ENCODE data around the gene EMC7. TPM values are rescaled to one million over a fixed set of nuclear protein-coding genes. Genes with fewer than 3 reads are reported as not detected.
A peak's percentile ranks its signal among the peaks of the same experiment; 100 is the strongest.
"Not testable (repeated sequence)": the region's sequence is repeated elsewhere in the genome, so short reads cannot be mapped to it uniquely, and the experiment has no call there.

Gene EMC7
- total RNA-seq (2014; rRNA removed; shearing (Covaris generic)): 55.7 and 68.5 TPM in 2 replicates

DNA sequence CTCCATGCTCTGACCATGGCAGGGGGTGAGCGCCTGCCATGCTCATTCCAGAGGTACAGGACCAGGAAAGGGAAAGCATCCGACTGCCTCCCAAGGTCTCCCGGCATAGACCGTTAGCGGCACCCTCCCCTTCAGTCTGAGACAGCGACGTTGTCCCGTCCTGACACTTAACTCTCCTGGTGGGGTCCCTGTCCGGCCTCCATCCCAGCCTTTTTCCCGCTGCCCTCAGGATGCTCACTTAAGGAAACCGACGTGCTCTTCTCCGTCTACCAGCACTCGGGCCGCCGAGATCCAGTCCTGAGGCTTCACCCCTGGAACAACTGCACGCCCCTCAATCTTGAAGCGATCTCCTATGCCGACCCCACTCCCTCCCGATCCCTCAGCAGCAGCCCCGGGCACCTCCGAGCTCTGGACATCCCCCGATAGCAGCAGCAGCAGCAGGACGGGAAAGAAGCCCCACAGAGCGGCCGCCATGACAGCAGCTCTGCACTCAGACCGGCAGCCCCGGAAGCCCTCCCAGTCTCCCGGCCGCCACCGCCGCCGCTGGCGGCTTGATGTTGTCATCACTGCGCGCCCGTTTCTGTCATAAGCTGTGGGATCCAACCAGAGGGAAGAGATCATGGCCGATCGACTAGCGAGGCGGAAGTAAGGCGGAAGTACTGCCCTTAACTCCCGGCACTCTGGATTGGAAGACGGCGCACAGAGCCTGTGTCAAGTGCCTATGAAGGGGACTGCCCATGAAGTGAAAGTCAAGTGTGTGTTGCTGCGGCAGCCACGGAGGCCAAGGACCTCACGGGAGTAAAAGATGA is at the start of gene EMC7, which contains the start of gene PGBD4:
TSS of gene EMC7 (minus strand) at position 497 of the 809 bp plus-strand sequence. CDS start at position 474, 23 bp downstream.
TSS of gene PGBD4 (plus strand) at position 718 of the 809 bp plus-strand sequence. CDS start 449 bp downstream, outside the sequence.
- peak; percentile 100 for DNase-seq (ENCODE audit: low read depth)

DNA sequence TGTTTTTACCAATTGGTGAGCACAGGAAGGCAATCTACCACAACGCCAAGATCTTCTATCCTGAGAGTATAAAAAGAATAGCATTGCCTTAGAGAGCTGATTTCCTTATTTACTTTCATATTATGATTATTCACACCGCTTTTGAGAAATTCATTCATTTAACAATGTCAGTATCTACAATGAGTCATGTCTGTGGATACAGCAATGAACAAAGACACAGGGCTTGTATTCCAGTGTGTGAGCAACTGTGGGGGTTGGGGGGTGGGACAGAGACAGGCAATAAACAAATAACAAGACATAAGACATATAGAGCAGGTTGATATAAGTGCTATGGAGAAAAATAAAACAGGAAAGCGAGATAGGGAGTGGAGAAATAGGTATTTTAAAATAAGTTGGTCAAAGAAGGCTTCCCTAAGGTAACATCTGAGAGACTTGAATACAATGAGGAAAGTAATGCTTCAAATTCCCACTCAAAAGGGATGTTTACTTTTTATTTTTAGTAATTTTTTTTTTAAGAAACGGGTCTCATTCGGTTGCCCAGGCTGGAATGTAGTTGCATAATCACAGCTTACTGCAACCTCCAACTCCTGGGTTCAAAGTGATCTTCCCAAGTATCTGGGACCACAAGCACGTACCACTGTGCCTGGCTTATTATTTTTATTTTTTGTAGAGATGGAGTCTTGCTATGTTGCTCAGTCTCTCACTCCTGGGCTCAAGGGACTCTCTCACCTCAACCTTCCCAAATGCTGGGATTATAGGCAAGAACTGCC is 45.9 kb upstream of the EMC7 start:
- DNase-seq (ENCODE audit: low read depth): no peak

DNA sequence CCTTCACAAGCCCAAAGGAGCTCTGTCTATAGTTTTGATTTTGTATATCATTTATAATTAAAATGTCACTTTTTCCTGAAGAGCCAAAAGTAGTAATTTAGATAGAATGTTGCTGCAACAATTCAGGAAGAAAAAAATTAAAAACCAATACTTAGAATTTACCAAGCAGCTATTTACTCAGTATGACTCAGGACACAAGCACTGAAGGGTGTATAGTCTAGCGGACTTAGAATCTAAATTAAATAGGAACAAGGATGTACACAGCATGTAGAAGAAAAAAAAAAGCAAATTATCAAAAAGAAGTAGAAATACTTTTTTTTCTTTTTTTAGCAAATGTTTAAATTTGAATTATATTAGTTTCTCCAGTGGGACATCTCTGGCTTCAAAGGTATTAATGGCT is 31.8 kb upstream of the EMC7 start:
- DNase-seq (ENCODE audit: low read depth): no peak

DNA sequence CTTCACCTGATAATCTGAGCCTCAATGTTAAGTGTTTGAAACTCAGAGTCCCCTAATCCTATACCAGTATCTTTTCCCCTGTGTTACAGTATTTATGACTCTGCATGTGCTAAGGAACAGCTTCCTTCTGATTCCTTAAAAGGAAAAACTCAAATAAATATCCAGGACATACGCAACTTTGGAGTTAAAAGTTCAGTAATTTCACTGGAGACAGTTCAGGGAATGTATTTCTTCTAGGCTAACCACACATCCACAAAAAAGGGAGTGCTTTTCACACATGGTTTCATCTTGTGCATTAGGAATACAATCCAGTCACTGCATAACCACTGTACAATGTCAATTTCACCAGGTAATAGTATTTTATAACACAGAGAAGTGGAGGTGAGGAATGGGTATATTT is 31.2 kb upstream of the EMC7 start:
- no peak for DNase-seq (ENCODE audit: low read depth)

DNA sequence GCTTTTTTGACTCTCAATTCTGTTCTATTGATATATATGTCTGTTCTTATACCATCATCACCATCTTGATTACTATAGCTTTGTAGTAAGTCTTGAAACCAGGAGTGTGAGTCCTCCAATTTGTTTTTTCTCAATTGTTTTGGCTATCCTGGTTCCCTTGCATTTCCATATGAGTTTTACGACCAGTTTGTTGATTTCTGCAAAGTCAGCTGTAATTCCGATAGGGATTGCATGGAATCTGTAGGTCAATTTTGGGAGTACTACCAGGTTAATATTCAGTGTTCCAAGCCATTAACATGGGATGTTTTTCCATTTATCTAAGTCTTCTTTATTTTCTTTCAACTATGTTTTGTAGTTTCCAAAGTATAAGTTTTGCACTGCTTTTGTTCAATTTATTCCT is 27.2 kb upstream of the EMC7 start:
- DNase-seq (ENCODE audit: low read depth): no peak

DNA sequence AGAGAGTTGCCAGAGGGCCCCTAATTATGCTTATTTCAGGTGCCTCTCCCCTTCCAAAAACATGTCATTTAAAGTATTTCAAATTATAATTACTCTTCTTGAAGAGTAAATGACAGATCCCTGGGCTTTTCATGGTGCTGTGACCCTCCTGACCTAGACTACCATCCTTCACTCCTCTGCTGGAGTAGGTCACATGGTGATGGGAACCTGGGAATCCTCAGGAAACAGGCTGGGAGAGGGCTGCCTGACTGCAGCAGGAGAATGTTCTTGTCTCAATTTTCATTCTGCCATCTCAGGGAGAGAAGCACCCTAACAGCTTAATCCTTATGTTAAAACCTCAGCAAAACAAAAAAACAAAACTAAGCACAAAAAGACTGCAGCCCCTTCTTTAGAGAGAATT is 24.9 kb upstream of the EMC7 start:
- DNase-seq (ENCODE audit: low read depth): no peak

DNA sequence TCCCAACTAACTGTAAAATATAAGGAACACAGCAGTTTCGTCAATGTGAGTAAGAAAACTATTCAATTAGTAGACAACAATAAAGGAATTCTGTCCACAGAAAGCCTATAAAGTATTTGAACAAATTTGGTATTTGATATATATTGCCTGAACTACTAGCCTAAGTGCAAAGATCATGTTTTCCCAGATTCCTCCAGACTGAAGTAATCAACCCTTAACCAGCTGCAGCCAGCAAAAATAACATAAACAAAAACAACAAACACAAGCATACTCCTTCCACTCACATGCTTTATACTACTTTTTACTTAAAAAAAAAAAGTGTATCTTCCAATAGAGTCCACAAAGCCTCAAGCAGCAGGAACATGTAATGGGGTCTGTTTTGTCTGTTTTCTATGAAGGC is 24.3 kb upstream of the EMC7 start:
- DNase-seq (ENCODE audit: low read depth): no peak

DNA sequence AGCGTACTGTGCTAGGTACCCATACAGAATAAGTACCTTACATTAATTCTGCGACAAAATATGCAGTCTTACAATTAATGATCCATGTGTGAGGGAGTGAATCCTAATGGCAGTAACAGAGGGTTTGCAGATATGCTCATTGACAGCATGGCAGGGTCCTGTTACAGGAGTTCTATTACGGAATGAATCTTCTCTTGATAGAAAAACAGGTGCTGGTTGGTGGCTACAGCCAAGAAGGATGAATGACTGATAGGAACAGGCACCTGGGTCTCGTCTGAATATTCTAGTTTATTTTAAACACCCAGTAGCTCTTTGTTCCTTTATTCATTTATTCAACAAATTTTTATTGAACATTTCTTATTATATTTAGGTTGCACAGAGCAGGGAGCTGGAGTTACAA is 23.0 kb upstream of the EMC7 start:
- DNase-seq (ENCODE audit: low read depth): no peak

DNA sequence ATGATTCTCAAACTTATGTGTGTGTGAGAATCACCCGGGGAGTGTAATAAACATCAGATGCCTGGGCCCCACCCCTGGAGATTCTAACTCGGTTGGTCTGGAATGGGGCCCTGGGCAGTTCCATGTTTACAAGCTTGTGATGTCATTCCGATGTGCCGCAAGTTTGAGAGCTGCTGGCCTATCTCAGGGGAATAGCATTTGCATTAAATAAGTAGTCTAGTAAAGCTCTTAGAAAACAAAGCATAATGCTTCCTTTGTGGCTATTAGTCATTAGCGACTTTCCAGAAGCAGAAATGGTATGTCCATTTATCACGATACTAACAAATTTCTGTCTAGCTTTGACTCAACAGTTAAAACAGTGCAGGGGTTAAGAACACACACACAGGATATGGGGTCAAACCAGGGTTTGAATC is 21.1 kb upstream of the EMC7 start:
- DNase-seq (ENCODE audit: low read depth): peak; percentile 85

DNA sequence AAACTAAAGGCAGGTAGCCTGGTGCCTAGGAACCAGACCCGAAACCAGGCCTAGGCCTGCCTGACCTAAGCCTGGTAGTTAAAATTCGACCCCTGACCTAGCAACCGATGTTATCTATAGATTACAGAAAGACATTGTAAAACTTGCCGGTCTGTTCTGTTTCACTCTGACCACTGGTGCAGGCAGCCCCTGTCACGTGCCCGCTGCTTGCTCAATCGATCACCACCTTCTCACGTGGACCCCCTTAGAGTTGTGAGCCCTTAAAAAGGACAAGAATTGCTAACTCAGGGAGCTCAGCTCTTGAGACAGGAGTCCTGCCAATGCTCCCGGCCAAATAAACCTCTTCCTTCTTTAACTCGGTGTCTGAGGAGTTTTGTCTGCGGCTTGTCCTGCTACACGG is 20.1 kb upstream of the EMC7 start:
- DNase-seq (ENCODE audit: low read depth): not testable (repeated sequence)

DNA sequence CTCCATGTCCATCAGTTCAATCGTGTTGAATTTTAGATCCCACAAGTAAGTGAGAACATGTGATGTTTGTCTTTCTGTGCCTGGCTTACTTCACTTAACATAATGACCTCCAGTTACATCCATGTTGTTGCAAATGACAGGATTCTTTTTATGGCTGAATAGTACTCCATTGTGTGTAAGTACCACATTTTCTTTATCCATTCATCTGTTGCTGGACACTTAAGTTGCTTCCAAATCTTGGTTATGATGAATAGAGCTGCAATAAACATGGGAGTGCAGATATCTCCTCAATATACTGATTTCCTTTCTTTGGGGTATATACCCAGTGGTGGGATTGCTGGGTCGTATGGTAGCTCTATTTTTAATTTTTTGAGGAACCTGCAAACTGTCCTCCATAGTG is 18.8 kb upstream of the EMC7 start:
- not testable (repeated sequence) for DNase-seq (ENCODE audit: low read depth)

DNA sequence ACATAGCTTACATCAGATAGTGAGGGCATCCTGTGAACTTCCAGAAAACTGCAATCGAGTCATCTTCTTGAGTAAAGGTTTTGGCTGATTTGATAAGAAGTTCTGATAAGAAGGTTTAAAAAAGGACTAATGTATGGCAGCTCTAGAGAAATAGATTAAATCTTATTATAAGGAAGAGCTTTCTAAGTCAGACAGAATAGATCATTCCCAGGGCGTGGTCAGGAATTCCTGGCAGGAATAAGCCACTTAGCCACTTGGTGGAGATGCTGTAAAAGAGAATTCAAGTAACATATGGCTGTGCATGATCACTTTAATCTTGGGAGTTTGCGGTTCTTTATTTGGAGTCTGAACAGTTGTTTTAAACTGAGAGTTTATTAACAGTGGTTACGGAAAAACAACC is 17.6 kb upstream of the EMC7 start:
- DNase-seq (ENCODE audit: low read depth): peak; percentile 64

DNA sequence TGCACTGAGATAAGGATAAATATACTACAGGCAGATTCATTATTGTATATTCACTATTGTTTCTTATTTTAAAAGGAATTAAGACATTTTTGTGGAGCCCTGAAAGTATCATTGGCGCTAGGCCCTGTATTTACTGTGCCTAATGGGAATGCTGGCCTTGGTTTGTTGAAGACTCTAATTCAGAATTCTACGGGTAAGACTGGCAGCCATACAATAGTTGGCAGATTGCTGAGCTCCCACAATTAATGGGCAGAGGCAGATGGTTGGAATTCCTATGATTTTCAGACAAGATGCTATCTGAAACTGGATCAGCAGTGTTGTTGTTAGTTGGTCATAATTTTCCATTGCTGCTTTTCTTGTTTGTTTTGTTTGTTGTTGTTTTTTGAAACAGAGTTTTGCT is 15.0 kb upstream of the EMC7 start:
- DNase-seq (ENCODE audit: low read depth): no peak

DNA sequence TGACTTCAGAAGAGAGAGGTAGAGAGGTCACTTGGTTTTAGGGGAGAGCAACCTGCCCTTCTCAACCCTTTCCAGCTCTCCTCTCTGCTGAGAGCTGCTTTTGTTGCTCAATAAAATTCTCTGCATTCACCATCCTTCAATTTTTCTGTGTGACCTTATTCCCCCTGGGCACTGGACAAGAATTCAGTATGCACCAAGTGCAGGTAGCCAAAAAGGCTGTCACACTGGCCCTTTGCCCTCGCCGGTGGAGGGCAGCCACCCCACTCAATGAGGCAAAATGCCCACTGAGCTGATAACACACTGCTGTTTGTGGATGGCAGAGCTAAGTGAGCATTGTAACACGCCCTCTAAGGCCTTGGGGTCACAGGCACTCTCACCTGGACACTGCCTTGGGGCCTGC is 13.1 kb upstream of the EMC7 start:
- no peak for DNase-seq (ENCODE audit: low read depth)

DNA sequence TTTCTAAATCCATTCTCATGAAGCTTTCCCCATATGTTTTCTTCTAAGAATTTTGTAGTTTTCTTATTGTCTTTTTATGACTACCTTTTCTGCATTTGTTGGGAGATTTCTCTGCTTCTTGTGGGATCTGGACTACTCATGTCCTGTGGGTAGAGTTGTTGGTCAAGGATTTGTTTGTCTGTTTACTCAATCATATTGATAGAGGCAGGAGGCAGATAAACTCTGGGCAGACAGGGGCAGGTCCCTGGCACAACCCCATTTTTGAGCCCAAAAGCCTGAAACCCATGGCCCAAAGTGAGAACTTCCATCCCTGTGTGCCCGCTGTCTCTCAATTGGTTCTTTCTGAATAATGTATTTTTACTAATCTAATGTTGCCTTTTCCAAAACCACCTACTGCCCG is 12.6 kb upstream of the EMC7 start:
- no peak for DNase-seq (ENCODE audit: low read depth)

DNA sequence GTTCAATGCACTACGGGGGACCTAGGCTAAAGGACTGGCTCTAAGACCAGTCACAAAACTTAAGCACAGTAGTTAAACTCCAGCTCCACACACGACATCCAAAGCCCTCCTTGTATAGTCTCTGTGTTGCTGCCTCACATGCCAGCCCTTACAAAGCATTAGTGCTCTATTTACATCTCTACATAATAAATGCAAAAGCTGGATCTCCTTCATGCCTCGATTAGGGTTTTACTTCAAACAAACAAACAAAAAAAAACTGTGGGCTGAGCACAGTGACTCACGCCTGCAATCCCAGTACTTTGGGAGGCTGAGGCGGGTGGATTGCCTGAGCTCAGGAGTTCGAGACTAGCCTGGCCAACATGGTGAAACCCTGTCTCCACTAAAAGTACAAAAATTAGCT is 9.8 kb upstream of the EMC7 start:
- no peak for DNase-seq (ENCODE audit: low read depth)

DNA sequence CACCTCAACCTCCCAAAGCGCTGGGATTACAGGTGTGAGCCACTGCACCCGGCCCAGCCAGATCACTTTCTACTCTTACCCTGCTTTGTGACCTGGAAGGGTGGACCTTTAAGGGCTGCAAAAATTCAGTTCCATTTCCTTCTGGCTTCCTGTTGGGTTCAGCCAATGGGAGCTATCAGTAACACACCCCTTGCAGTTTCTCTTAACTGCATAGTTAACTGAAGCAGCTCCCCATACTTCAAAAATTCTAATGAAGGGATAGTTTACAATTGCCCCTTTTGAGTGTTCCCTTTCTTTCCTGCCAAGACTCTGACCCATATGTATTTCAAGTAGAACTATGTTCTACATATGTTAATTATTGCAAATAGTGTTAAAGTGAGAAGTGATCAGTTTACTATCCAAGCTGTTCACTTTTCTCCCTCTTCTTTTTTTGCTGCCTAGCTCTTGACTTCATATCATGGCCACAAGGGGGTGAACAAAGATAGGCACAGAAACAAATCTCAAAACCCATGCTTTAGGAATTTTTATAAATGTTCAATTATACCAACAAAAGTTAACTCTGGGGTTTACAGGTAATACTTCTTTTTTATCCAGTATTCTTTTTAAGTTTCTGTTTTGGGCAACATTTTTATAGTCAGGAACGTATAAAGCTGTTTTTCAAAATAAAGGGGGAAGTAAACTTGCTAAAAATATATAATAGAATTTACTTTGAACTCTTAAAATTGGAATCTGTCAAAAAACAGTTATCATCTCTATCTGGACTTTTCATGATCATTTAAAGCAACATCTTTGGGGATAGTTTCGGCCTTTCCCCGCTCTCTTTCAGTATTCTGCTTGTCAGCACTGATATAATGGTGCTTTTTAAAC is 8.4 kb upstream of the EMC7 start:
- DNase-seq (ENCODE audit: low read depth): peak; percentile 54

DNA sequence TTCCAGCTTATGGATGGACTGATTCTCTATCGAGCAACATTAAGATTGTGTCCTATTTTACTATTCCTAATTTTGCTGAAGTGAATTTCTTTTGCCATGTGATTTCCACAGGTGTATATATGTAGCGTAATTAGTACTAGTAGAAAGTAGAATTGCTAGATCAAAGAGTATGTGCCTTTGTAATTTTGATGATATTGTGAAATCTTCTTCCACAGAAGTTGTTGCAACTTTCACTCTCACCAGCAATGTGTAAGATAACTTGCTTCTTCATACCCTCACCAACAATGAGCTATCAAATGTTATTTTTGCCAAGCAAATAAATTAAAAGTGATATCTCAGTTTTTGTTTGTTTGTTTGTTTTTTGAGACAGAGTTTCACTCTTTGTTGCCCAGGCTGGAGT is 5.7 kb upstream of the EMC7 start:
- no peak for DNase-seq (ENCODE audit: low read depth)

DNA sequence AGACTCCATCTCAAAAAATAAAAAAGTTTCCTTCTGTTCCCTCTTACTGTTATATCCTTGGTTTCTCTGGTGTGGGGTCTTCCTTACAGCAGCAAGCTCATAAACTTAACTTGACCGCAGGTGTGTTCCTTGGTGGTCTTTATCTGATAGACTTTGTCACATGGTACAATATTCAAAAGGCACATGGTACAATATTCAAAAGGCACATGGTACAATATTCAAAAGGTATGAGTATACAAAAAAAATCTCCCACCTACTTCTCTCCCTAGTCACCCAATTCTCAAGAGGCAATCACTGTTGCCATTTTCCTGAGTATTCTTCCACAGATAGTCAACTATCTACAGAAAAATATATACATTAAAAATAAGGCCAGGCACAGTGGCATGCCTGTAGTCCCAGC is 4.8 kb upstream of the EMC7 start:
- no peak for DNase-seq (ENCODE audit: low read depth)

DNA sequence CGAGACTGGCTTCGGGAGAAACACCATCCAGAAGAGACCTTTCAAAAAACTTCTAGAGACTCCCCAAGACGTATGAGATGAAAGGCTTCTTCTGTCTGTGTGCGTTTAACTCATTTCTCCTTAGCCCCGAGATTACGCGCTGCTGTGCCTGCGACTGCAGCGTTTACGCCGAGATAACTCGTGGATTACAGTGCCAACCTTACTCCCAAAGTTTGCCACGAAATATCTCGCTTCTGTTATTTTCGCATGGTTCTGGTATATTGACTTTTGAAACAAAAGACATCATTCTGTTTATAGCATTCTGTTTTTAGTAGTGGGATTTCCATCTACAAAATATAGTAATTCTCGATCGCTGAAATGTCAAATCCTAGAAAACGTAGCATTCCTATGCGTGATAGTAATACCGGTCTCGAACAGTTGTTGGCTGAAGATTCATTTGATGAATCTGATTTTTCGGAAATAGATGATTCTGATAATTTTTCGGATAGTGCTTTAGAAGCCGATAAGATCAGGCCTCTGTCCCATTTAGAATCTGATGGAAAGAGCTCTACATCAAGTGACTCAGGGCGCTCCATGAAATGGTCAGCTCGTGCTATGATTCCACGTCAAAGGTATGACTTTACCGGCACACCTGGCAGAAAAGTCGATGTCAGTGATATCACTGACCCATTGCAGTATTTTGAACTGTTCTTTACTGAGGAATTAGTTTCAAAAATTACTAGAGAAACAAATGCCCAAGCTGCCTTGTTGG is 688 bp upstream of the EMC7 start:
- DNase-seq (ENCODE audit: low read depth): no peak

DNA sequence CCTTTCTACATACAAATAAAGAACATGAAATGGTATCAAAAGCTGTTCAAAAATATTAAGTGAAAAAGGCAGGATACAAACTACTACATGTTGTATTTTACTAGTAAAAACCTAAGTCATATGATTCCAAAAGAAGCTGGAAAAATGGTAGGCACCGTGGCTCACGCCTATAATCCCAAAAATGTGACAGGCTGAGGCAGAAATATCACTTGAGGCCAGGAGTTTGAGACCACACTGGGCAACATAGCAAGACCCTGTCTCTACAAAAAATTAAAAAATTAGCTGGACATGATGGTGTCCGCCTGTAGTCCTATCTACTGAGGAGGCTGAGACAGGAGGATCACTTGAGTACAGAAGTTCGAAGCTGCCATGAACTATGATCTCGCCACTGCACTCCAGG is 1.7 kb downstream of the EMC7 start:
- DNase-seq (ENCODE audit: low read depth): no peak
